IPS-NIHi7 (cell line): ENCODE measurements around the gene RAB17.

Experiments
- DNase-seq: peaks from one replicate; pipeline ENCODE4 v3.0.0; 2012; ENCODE audit warnings: mixed read lengths; ENCODE audit errors: extremely low spot score

The RAB17 gene, protein sequence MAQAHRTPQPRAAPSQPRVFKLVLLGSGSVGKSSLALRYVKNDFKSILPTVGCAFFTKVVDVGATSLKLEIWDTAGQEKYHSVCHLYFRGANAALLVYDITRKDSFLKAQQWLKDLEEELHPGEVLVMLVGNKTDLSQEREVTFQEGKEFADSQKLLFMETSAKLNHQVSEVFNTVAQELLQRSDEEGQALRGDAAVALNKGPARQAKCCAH

DNA sequence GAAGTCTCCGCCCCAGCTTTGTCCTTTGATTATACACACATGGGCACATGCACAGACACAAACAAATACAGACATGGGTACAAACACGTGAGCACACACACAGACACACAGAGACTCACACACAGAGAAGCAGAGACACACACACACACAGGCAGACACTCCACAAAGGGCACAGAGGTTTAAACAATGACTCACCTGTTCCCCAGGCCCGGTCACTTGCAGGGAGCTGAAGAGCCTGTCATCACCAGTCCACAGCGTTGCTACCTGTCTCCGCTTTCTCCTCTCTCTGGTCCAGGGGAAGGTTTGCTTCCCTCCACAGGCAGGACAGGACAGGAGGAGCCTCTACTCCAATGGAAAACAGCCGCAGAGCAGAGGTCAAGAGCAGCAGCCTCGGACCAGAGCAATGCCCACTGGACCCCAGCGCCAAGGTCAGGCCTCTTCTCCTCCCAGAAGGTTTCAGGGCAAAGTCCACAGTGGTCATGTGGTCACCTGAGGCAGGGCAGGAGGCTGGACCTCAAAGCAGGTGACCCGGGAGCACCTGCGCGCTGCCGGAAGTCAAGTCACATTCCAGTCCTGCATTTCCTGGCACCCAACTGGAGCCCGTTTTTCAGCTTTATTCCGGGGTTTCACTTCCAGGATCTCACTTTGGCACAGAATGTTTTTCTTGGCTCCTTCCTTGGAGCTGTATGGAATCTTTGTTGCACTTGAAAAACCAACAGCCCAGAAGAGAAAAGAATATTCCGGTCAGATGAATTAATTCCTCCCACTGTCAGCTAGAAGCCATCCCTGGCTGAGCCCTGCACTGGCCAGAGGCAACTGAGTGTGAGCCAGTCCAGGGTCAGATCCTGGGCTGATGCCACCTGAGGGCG, at the start of gene RAB17:
RAB17 (minus strand) TSS at position 463 of the 869 bp plus-strand sequence. CDS start 4,580 bp downstream, outside the sequence.
- DNase-seq: no peak

DNA sequence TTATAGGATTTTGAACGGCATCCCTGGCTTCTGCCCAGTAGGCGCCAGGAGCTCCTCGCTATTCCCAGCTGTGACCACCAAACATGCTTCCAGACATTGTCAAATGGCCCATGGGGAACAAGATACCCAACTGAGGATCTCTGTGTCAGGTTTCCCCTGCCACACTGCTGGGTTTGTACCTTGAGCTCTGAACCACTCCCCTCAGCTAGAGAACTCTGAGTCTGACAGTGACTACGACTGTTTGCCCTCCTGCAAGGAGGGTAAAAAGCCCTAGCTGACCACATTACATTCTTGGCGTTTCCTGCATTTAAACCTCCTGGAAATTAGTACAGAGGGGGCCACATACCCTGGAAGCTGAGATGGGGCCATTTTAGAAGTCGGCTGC, 49.3 kb upstream of the RAB17 start:
- DNase-seq: no peak

DNA sequence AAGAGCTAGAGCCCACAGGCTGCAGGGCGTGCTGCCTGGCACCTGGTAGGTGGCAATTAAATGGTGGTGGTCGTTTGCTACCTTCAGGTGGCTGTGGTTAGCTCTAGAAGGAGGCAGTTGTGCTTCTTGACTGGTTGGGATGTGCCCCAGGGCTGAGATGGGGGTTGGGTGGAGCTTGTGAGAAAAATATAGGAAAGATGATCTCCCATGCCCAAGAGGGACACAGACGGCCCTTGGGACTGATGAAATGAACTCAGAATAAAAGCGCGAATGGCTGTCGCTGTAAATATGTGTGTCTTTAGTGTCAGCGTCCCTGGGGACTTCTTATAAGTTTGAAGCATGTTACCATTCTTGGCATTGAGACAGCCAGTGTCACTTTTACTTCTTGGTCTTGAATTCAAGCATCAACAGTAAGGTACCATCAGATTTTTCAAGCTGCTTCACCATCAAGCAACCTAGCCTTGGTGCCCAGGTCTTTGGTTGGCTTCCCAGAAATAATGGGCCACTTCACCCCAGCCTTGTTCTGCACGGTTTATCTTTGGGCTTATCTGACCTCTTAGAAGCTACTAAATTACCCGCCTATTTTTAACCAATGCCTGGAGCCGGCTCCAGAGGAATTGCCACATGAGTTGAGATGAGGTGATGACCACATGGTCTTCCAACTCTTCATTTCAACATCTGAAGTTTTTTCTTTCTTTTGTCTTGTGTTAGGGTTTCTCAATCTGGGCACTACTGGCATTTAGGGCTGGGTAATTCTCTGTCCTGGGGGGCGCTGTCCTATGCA, 48.7 kb upstream of the RAB17 start:
- no peak for DNase-seq

DNA sequence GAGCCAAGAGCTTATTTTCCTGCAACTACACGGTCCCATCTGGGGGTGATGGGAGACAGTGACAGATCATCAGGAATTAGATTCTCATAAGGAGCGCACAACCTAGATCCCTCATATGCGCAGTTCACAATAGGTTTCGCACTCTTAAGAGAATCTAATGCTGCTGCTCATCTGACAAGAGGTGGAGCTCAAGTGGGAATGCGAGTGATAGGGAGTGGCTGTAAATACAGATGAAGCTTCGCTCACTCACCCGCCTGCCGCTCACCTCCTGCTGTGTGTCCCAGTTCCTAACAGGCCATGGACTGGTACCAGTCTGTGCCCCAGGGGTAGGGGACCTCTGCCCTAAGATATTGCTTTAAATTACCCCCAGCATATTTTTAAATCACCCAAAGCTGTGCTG, 47.6 kb upstream of the RAB17 start:
- no peak for DNase-seq

DNA sequence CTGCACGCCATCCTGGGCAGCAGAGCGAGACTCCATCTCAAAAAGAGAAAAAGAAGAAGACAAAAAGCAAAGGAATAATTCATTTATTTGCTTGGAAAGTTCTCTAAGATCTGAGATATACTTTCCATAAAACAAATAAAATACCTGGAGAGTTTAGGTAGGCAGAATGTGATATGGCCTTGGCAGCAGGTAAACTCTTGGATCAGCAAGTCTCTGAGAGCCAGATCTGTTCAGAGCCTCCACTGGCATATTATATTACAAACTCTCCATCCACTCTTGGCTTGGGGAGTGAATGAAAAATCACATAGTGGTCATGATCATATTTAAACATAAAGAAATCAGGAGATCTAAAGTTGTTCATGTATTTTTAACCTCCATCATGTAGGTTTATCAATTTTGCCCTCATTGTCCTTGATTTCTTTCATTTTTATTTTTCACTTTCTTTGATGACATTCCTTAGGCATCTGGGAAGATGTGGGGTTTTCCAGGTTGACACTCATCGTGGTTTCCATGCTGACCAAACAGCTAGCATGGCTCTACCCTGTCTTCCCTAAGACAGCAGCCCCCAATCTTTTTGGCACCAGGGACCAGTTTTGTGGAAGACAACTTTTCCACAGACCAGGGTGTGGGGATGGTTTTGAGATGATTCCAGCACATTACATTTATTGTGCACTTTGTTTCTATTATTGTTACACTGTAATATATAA, 47.0 kb upstream of the RAB17 start:
- DNase-seq: no peak

DNA sequence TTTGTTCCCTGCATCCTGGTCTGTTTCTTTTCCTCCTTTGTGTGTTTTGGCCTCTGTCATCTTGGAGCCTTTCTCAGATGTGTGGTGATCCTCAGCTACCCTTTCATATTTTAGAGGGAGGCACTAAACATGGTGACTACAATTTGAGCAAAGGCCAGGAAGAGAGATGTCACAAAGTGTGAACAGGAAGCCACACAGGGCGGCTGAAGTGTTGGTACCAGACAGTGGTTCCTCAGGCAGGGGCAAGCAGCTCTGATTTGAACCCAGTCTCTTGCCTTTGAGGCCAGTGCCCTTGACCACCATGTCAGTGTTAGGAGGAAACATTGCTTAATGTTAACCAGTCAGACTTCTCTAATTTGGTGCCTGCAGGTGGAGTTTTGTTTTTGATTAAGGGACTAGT, 46.0 kb upstream of the RAB17 start:
- no peak for DNase-seq

DNA sequence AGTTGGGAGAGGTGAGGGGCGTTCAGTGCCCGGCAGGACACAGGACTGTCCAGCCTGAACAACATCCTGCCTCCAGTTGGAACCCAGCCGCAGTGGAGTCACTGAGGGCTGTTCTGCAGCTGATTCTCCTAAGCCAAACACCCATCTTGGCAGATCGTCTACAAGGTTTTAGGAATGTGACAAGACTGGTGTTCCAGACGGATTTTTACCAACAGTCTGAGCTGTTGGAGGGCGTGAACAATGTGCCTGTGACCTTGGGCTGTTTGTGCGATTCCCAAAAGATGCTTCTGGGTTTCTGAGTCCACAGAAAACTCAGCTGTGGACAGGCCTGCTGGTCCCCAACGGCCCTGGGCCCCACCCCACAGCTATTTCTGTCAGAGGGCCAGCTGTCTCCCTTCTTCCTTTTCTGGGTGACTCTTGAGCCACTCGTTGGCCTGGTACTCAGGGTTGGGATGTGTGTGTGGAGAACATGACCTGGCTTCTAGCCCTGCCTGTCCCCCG, 42.6 kb upstream of the RAB17 start:
- DNase-seq: no peak

DNA sequence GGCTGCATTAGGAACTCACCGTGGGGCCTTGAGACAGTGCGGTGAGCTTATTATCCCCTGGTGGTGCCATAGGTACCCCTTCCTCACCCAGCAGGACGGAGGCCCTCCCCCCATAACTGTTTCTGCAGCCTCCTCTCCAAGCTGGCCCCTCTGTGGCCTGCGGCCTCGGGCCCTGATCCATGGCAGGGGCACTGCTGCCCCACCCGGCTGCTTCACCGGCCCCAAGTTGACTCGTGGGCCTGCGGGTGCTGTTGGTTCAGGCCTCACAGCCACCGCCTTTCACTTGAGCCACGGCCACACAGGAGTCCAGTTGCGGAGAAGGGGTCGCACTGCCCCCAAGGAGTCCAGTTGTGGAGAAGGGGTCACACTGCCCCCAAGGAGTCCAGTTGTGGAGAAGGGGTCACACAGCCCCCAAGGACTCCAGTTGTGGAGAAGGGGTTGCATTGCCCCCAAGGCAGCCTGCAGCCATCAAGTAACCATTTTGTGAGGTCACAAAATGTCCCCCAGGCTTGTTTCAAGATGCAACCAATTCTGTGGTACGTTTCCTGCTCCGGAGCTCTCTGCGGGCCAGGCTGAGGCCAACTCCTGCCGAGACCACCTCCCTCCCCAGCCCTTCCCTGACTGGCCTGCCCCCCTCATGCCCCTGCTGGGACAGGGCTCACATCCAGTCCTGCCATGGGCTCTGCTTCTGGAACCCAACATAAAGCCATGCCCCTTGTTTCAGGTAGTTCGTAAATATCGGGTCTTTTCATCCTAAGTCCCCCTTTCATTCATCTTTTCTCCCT, 41.5 kb upstream of the RAB17 start:
- no peak for DNase-seq

DNA sequence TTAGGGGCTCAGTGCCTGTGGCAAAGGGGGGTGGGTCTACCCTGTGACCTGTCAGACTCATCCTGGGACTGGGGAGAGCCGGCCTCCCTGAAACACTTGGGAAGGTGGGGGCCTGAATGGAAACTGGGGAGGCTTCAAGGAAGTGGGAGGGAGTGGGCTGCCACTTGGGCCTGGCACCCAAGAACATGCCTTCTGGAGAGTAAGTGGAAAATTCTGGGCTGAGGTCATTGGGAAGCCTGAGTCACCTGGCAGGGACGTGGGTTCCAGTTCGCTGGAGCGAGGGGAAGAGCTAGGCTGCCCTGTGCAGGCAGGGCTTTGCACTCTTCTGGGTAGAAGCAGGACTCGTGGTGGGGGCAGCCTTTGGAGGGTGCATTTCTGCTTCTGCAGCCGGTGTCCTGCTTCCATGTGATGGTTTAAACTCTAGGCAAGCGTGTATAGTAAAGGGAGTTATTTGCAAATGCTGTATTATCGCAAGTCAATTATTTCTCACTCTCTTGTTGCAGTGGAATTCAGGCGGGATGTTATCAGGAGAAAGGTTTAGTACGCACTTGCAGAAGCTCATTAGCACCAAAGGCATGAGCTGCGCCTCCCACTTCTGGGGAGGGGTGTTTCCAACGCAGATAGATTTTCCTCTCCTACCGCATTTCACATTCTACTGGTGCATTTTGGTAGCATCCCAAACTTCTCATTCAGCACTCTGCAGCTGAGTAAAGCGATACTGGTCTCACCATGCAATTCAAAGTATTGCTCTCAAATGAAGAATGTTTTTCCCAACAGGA, 40.7 kb upstream of the RAB17 start:
- DNase-seq: no peak

DNA sequence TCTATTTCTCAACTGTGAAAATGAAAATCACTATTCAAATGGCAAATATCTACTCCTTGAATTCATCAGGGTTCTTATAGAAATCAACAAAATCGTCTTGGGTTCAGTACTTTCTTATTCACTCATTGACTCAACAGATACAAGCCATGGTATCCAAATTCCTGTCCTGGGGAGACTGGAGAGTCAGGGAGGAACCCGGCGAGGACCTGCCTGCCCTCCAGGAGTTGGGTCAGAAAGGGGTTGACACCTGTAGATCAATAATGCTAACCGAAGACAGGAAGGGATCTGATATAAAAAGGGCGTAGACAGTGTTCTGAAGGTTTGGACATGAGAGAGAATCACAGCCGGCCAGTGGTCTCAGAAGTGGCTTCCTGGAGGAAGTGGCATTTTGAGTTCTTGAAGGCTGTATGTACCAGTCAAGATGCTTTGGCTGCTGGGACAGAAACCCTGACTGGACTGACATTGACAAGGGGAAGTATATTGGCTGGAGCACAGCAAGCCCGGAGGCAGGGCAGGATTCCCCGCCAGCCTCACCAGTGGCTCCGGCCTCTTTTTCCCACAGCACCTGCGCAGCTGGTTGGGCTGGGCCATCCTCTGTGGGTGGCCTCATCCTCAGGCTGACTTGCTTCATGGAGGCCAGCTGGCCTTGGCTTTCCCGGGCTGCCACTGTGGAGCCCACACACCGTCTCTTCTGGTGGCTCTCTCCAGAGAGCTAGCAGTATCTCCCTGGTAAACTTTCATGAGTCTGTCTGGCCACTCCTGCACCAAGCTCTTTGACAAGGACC, 39.9 kb upstream of the RAB17 start:
- DNase-seq: no peak

DNA sequence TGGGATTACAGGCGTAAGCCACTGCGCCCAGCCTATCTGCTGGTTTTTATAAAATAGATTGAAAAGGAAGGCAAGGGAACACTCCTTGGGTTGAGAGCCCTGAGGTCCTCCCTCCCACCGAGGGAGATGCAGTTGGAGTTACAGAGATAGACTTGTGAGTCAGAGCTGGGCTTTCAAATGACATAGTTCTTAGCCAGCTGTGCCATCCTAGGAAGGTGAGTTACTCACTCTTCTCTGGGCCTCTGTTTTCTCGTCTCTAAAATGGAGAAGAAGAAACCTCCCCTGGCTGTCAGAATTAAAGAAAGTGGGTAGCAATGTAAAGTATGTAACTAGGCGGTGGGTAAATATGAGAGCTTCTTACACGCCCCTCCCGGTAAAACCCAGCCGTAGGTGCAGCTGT, 39.2 kb upstream of the RAB17 start:
- no peak for DNase-seq

DNA sequence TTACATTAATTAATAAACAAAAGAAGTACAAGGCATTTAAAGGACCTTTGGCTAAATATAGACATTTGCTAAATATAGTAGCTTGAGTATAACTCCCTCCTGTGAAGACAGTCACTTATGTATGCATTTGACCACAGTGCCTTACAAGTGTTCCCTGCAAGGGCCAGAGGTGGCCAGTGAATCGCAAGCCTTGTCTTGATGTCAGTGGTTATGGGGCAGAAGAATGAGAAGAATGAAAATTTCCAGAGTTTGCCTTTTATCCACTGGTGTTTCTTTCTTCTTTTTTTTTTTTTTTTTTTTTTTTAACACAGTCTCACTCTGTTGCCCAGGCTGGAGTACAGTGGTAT, 38.6 kb upstream of the RAB17 start:
- DNase-seq: no peak

DNA sequence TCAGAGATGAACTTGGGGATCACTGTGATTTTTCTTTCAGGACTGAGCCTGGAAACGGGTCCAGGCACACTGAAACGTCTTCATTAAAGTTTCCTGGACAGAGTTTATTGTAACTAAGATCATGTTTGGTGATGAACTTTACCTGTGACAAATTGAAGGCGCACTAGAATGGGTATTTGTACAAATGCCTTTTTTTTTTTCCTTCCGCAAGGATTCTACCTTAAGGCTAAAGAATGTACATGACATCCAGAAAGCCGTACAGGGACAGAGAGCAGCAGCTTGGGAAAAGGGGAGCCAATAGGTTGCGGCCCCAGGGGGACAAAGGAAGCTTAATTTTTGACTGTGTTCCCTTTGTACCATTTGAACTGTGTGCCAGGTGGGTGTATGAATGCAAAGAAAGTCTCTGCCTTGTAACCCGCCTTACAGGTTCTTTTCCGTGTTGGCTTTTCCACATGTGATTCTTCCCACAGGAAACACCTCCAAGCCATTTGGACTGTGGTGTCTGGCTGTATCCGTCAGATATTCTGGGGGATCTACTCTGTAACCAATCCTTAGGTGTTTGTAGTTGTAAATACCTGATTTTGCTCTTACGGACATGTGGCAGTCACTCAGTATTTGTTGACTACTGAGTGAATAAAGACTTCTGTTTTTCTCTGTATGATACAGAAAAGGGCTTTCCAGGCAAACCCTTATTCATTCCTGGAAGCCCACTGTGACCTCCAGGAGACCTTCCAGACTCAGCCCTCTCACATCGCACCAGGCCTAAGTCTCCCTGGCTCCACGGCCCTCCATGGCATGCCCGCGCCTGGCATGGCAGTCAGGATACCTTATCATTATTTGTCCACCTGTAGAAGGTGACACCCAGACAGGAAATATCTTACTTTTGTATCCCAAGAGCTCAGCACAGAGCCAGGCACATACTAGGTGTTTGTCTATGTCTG, 38.0 kb upstream of the RAB17 start:
- DNase-seq: no peak

DNA sequence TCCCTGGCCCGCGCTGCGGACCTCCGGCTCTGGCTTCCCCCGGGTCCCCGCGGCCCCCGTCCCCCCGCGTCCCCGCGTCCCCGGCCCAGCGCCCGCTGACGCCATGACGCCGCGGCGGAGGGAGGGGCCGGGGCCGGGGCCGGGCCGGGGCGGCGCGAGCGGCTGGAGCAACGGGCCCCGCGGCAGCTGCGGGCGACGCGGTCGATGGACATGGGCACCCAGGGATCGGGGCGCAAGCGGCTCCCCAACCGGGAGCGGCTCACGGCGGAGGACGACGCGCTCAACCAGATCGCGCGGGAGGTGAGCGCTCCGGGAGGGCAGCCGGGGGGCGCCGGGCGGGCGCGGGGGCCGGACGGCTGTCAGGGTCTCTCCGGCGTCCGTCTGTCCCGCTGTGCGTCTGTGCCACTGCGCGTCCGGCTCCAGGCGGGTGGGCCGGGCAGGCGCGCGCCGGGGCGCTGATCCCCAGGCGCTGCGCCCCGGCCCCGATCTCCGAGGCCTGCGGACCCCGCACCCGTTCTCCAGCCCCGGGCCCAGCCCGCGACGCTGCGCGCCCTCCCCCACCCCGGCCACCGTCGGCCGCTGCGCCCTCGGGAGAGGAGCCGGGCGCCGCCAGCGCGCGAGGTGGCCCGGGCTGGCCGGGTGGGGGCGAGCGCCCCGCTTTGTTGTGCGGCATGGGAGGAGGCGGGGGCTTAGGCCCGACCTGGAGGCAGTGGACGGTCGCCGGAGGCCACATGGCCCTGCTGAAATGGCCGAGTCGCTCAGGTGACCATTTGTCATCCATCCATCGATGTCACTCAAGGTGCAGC, 37.1 kb upstream of the RAB17 start, which contains the start of gene LRRFIP1:
LRRFIP1 (plus strand) TSS at position 147 of the 806 bp plus-strand sequence; CDS start at position 205, 58 bp downstream.
- peak; percentile 69 for DNase-seq

DNA sequence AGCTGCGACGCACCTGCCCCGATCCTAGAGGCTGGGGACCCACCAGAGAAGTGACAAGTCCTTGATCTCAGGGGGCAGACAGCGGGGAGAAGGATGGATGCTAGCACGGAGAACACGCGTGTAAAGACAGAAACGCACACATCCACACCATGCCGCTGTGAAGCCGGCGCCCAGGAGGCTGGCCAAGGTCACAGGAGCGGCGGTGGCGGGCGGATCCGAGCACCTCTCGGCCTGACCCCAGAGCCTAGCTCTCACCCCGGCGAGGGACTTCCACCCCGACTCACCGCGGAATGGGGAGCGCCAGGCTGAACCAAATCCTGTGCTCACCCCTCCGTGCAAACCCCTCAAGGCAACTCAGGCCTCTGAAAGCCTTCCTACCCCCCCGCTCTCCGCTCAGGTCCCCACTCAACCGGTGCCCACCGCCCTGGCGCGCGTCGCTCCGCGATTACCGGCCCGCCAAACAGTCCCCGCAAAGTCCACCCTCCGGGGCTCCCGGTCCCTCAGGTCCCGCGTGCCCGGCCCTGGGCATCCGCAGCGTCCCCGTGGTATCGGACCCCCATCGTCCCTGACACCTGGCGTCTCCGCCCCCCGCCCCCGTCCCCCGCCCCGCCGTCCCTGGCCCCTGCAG, 36.4 kb upstream of the RAB17 start:
- DNase-seq: peak; percentile 56

DNA sequence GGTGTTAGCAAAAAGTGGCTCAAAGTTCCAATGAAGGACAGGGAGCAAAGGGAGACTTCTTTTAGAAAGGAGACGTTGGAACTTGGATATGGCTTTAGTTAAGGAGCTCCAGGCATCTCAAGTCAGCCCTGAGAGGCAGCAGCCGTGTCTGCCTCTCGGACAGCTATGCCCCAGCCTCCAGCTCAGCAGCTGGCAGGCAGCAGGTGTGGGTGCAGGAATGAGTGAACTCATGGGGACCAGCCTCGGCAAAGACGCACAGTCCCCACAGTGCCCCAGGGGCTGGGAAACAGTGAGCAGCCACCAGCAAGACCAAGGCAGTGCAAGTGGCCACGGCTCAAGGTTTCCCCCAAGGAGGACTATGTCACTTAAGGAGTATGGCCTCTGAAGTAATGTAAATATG, 35.2 kb upstream of the RAB17 start:
- no peak for DNase-seq

DNA sequence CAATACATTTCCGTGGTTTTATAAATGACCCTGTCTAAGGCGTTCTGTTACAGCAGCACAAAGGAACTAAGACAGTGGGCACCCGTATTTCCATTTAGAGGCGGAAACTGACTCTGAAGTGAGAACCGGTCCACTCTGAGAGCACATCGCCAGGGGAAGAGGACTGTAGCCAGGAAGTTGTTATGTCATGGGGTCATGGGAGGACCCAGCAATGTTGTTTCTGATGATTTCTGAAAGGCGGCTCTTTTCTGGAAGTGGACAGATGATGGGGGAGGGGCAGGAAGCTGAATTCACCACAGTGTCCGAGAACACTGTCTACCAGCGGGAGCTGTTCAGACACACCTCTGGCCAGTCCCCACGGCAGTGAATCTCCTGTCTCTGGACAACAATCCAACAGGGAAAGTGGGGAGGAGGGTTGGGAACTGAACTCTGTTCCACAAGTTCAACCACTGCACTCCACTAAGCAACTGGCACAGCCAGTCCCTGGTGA, 34.7 kb upstream of the RAB17 start:
- DNase-seq: no peak
